Measurements from ENCODE around the gene OR13J1.

- TF ChIP-seq, protein P1, sequence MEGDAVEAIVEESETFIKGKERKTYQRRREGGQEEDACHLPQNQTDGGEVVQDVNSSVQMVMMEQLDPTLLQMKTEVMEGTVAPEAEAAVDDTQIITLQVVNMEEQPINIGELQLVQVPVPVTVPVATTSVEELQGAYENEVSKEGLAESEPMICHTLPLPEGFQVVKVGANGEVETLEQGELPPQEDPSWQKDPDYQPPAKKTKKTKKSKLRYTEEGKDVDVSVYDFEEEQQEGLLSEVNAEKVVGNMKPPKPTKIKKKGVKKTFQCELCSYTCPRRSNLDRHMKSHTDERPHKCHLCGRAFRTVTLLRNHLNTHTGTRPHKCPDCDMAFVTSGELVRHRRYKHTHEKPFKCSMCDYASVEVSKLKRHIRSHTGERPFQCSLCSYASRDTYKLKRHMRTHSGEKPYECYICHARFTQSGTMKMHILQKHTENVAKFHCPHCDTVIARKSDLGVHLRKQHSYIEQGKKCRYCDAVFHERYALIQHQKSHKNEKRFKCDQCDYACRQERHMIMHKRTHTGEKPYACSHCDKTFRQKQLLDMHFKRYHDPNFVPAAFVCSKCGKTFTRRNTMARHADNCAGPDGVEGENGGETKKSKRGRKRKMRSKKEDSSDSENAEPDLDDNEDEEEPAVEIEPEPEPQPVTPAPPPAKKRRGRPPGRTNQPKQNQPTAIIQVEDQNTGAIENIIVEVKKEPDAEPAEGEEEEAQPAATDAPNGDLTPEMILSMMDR (IDR thresholded peaks at IDR 0.05; ENCODE audit: insufficient read depth, low read length, poor library complexity, severe bottlenecking) = no peak
- no peak for TF ChIP-seq EZH2phosphoT487 (conservative IDR thresholded peaks at IDR 0.05; ENCODE audit: low read length)
These were observed 39.7 kb upstream of the OR13J1 start for GRCh38 chr9:35909687-35910612.

Measured in SU-DHL-6 (cell line).